ENCODE data around the gene ZNF91.

GRCh38 chr19:23318143-23318542 lies 77.1 kb downstream of the ZNF91 start:
- TF ChIP-seq CTCF (conservative IDR thresholded peaks at IDR 0.05; ENCODE audit: low read depth, low read length) (no peak), MAFK (IDR thresholded peaks at IDR 0.05; ENCODE audit: low read depth, low read length) (no peak), POLR2A (IDR thresholded peaks at IDR 0.05; ENCODE audit: low read depth, low read length) (no peak), RFX5 (IDR thresholded peaks at IDR 0.05; ENCODE audit: low read depth, low read length) (no peak), RAD21 (IDR thresholded peaks at IDR 0.05; ENCODE audit: low read length) (no peak), NFE2L2 (IDR thresholded peaks at IDR 0.05; ENCODE audit: low read depth, low read length) (no peak), CEBPB (IDR thresholded peaks at IDR 0.05; ENCODE audit: low read depth, low read length) (no peak), SMC3 (IDR thresholded peaks at IDR 0.05; ENCODE audit: low read depth, low read length) (no peak)
